GM19099 (cell line): ENCODE data around the gene FBF1.

Experiments used
- POLR2A ChIP-seq: IDR thresholded peaks from 3 replicates; pipeline ENCODE4 v1.6.1; 2011; ENCODE audit warnings: low read depth; ENCODE audit not compliant: insufficient read length; ENCODE audit errors: extremely low read depth

Gene FBF1

GRCh38 chr17:75878174-75878998, 62.5 kb downstream of the FBF1 start, which contains the start of gene TRIM47:
TRIM47 (minus strand) TSS chr17:75878581; CDS start chr17:75878548, 33 bp downstream.
- no peak for TF ChIP-seq POLR2A

DNA sequence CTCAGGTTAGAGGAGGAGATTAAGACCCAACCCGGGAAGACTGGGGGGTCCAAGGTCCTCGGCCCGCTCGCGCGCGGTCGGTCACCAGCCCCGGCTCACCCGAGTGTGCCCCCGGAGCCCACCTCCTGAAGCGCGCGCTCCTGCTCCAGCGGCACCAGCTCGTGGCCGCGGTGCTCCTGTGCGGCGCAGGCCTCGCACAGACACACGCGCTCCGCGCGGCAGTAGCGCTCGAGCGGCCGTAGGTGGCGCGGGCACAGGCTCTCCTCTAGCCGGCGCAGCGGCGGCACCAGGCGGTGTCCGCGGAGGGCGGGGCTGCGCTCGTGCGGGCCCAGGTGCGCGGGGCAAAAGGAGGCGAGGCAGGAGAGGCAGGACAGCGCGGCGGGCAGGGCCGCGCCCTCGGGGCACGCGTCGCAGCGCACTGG, 63.1 kb downstream of the FBF1 start:
- no peak for TF ChIP-seq POLR2A

GRCh38 chr17:75876938-75877751, 63.7 kb downstream of the FBF1 start:
- TF ChIP-seq POLR2A: no peak

DNA sequence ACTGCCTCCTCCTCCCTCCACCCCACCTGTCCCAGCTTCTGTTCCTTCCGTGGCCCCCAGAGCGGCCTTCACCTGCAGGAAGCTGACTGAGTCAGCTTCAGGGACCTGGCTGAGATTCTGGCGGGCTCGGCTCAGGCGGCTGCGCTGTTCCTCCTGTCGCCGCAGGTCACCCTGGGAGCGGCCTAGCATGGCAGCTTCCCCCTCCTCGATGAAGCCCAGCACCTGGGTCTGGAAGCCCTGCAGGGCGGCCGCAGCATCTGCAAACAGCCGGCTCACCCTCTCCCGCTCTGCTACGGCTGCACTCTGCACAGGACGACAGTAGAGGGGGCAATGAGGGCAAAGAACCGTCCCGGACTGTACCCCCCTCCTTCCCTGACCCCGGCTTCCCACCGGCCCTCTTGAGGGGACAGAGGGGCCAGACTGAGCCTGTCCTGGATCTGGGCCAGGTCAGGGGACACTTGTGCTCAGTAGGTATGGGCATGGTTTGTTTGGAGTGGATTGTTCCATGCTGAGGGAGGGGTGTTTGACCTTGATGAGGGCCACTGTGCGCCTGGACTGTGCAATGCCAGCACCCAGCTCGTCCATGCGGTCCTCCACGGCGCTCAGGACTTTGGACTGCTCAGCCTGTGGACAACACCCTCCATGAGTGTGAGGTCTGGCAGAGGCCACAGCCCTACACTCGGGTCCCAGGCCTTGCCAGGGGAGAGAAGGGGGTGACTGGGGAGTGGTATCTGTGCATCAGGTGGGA, 64.5 kb downstream of the FBF1 start:
- no peak for TF ChIP-seq POLR2A

- no peak for TF ChIP-seq POLR2A
These were observed 65.0 kb downstream of the FBF1 start for GRCh38 chr17:75875940-75876189.

DNA sequence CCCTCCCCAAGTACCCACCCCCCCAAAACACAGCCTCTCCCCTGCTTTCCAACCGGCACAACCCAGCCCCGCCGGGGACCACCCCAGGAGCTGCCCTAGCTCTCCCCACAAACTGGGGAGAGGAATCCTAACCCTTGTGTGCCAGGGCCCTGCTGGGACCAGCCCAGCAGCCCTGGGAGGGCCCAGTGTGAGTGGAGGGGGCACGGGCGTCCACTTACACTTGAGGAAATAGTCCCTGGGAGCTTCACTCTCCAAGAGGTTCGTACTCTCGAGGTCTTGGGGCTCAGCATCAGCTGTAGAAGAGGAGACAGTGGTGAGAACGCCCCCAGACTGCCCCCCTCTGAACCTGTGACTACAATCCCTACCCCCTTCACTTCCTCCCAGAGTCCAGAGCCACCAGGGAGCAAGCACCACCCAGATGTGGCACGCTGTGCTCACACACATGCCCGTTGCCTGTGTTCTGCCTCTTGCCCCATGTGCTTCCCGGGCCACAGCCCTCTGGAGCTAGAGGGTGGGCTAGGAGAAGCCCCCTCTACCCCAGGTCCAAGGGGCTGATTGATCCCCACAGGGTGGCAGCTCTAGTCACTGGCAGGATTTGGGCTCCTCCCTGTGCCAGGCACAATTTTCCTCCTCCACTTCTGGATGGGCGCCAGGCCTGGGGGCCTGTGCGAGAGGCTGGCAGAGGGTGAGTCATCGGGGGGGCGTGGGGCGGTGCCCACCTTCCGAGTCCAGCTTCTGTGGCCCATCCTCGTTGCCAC, 65.5 kb downstream of the FBF1 start:
- TF ChIP-seq POLR2A: no peak

DNA sequence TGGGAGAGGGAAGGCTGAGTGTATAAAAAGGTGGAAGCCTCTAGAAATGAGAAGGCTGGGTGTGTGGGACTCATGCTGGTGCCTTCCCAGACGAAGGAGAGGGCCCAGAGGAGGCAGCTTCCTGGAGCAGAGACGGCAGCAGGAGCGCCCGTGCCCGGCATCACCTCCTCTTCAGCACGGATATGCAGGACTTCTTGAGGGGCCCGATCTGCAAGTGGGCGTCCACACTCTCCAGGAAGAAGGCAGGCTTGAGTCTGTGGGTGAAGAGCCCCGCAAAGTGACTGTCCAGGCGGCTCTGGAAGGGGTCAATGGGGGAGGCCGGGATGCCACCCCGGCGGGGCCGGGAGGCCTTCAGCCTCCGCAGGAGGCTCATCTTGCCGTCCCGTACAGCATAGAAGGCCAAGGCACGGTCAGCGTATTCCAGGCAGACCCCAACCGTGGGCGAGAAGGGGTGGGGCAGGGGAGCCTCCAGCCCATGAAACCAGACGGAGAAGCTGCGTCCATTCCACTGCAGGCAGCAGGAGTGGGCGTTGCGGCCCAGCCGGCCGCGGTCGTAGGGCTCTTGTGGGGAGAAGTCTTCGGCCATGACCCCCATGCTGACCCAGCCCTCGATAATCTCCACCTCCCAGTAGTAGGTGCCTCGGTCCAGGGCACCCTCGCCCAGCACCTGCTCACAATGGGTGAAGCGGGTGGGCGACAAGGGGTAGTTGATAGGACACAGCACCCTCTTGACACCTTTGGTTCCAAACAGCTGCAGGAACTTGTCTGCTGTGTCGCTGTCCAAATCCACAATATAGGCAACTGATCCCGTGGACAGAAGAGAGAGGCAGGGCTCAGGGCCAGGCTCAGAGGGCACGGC, 66.3 kb downstream of the FBF1 start:
- no peak for TF ChIP-seq POLR2A

- TF ChIP-seq POLR2A: no peak
These were observed 67.1 kb downstream of the FBF1 start for GRCh38 chr17:75873587-75874322.

DNA sequence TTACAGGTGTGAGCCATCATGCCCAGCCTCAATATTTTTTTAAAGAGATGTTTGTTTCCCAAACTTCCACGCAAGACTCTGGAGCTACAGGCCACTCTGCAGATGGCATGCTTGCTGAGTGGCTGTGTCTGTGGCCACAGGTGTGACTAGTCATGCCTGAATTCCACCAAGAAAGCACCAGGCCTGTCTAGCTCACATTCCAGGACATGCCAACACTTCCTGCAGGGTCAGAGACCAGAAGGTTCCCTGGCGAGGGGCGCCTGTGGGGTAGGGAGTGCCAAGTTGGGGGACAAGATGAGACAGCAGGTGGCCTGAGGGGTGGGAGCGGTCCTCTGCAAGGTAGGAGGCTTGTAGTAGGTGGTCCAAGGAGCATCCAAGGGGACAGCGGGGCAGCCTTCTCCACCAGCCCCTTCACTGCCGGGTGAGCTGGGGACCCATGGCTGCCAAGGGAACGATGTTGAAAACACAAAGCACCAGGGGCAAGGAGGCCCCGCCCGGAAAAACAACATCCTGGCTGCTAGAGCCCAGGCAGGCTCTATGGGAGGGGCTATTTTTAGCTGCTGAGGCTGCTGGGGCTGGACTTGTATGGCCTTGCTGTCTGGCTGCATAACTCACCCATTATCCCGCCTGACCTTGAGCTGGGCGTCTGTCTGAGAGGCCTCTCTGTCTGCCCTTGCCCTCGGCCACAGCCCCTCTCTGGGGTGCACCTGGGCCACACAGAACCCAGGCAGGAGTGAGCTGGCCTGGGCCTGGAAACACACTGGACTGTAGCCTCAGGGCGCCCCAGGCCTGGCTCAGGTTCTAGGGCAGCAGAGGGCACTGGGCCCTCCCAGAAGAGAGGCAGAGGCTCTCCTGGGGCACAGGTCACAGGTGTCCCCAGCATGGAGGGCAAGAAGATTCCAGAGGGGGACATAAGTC, 68.1 kb downstream of the FBF1 start:
- no peak for TF ChIP-seq POLR2A

GRCh38 chr17:75869282-75870141, 71.3 kb downstream of the FBF1 start:
- TF ChIP-seq POLR2A: no peak

GRCh38 chr17:75864448-75864871, 76.4 kb downstream of the FBF1 start:
- no peak for TF ChIP-seq POLR2A
